ENCODE measurements around the gene GALNT18.

The GALNT18 gene

GRCh38 chr11:11290354-11290753 lies 331.5 kb downstream of the GALNT18 start:
- no peak overlapping the region for H3K4me3 ChIP-seq (ENCODE audit: low read depth, low read length)
- no peak for DNase-seq (ENCODE audit: low read depth)
- TF ChIP-seq CTCF (IDR thresholded peaks at IDR 0.05; ENCODE audit: low read depth, low read length, missing control alignments): no peak
- in situ Hi-C loops (cut with HindIII; ENCODE audit: low sequenced_read_pairs): no loop called here

- no peak overlapping the region for H3K4me3 ChIP-seq (ENCODE audit: low read depth, low read length)
- in situ Hi-C loops (cut with HindIII; ENCODE audit: low sequenced_read_pairs): no loop called here
- DNase-seq (ENCODE audit: low read depth): no peak
- TF ChIP-seq CTCF (IDR thresholded peaks at IDR 0.05; ENCODE audit: low read depth, low read length, missing control alignments): no peak
Observed at GRCh38 chr11:11289669-11290068, 332.1 kb downstream of the GALNT18 start.

GRCh38 chr11:11288972-11289616 lies 332.7 kb downstream of the GALNT18 start:
- DNase-seq (ENCODE audit: low read depth): no peak
- TF ChIP-seq CTCF (IDR thresholded peaks at IDR 0.05; ENCODE audit: low read depth, low read length, missing control alignments): no peak
- in situ Hi-C loops (cut with HindIII; ENCODE audit: low sequenced_read_pairs): no loop called here
- H3K4me3 ChIP-seq (ENCODE audit: low read depth, low read length): no peak overlapping the region

GRCh38 chr11:11284481-11284880 lies 337.3 kb downstream of the GALNT18 start:
- TF ChIP-seq CTCF (IDR thresholded peaks at IDR 0.05; ENCODE audit: low read depth, low read length, missing control alignments): no peak
- in situ Hi-C loops (cut with HindIII; ENCODE audit: low sequenced_read_pairs): no loop called here
- H3K4me3 ChIP-seq (ENCODE audit: low read depth, low read length): no peak overlapping the region
- no peak for DNase-seq (ENCODE audit: low read depth)

- no peak for TF ChIP-seq CTCF (IDR thresholded peaks at IDR 0.05; ENCODE audit: low read depth, low read length, missing control alignments)
- no peak for DNase-seq (ENCODE audit: low read depth)
- in situ Hi-C loops (cut with HindIII; ENCODE audit: low sequenced_read_pairs): no loop called here
Observed at GRCh38 chr11:11281626-11282025, 340.2 kb downstream of the GALNT18 start.

GRCh38 chr11:11280826-11281225 lies 341.0 kb downstream of the GALNT18 start:
- in situ Hi-C loops (cut with HindIII; ENCODE audit: low sequenced_read_pairs): no loop called here
- DNase-seq (ENCODE audit: low read depth): no peak
- TF ChIP-seq CTCF (IDR thresholded peaks at IDR 0.05; ENCODE audit: low read depth, low read length, missing control alignments): no peak
- no peak overlapping the region for H3K4me3 ChIP-seq (ENCODE audit: low read depth, low read length)

More at GRCh38 chr11:11281626-11282025, 340.2 kb downstream of the GALNT18 start:
- no peak overlapping the region for H3K4me3 ChIP-seq (ENCODE audit: low read depth, low read length)

Measured in astrocyte of the cerebellum (primary cell).